ENCODE data around the gene MZT1. TPM values are rescaled to one million over a fixed set of nuclear protein-coding genes. Genes with fewer than 3 reads are reported as not detected.
A peak's percentile ranks its signal among the peaks of the same experiment; 100 is the strongest.

The MZT1 gene
- polyA plus RNA-seq, 6 donors from 2014 or later, result 5.6 to 12.4 (median 9.9) TPM

DNA sequence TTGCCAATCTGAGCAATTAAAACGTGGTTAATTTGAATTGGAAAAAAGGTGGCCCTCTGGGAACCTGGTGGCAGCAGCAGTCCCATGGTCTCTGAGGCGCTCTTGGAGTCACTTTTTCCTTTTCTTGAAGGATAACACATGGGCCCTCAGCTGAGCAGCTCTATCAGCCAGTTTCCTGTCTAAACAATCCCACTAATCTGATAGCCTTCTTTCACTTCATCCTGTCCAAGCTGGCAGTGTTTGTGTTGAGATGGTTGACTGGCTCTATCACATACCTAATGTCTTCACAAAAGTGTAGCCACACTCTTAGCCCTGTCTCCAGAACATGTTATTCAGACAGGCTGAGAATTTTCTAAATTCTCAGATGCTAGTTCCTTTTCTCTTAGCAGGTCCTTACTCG lies 10.7 kb downstream of the MZT1 start:
- no peaks in the 10 kb centered on the region for H3K27me3 Mint-ChIP-seq
- H3K4me1 Mint-ChIP-seq, result peaks cover 2 to 18% (median 11%) of the 10 kb centered on the region in 3 donors
- DNase-seq (no peak), ATAC-seq (ENCODE audit: low read depth in 2 of 2) (no peak)
- H3K4me3 Mint-ChIP-seq, result no peak overlapping the region
- no peak overlapping the region for H3K27ac Mint-ChIP-seq
- H3K9me3 Mint-ChIP-seq, result peaks cover 0 to 15% (median 13%) of the 10 kb centered on the region in 7 donors
- H3K36me3 Mint-ChIP-seq, result peaks cover 46 to 62% of the 10 kb centered on the region in 2 donors

DNA sequence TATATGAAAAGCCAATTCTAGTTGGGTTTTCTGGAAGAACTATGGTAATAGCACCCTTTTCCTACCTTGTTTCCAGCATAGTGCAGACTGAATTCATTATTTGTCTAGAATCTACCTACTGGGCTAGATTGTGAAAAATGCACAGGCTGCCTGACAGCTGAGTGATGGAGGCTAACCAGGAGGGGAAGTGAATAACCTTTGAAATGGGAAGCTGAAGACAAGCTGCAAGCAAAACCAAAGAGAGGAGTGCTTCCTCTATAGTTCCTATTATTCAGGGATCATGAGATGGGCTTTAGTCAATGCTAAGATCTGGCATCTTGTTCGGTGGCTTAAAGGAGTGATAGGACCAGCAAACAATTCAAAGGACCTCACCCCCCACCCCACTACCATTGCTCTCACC lies 26.9 kb downstream of the MZT1 start:
- ATAC-seq (ENCODE audit: low read depth in 2 of 2) (no peak), DNase-seq (no peak)
- Mint-ChIP-seq H3K27me3 (no peaks in the 10 kb centered on the region), H3K27ac (no peak overlapping the region), H3K4me1 (no peaks in the 10 kb centered on the region), H3K9me3 (peaks cover 0 to 9% (median 1%) of the 10 kb centered on the region in 7 donors), H3K4me3 (no peak overlapping the region), H3K36me3 (peaks cover under 1 to 2% of the 10 kb centered on the region in 2 donors)

DNA sequence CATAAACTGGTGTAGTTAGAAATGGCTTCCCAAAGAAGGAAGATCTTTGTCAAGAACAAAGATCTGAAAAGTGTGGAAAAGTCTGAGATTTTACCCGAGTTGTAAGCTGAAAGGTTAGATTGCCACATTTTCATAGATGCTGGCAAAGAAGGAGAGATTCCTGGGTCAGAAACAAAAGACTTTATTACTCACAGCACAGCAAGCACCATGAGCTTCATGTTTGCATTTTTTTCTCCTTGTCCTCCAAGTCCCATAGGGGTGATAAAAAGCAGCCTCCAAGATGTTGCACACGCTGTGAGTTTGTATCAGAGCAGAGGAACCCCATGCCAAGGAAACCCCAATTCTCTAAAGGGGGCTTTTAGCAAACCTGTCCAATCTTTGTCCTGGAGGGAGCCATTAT lies 29.3 kb downstream of the MZT1 start:
- Mint-ChIP-seq H3K9me3 (peaks cover 0 to 7% (median under 1%) of the 10 kb centered on the region in 7 donors), H3K27me3 (peaks cover 0 to 5% (median 0%) of the 10 kb centered on the region in 3 donors), H3K4me1 (no peaks in the 10 kb centered on the region), H3K4me3 (no peak overlapping the region), H3K27ac (no peak overlapping the region), H3K36me3 (no peaks in the 10 kb centered on the region)
- no peak for DNase-seq
- ATAC-seq (ENCODE audit: low read depth in 2 of 2), result no peak

DNA sequence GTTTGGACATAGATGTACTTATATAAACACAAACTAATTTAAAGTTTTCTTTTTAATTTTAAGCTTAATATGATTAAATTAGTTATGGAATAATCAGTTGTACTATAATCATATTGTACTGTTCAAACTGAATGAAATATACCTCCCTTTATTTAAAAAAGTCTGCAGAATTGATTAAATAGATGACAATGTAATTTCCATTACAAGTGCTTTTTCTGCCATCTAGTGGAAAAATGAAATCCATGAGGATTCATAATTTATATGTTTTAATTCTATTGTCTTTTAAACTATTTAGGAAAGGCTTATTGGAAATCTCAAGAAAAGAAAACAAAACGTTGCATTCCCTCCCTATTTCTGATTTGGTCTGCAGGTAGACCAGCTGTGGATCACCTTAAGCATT lies 30.9 kb downstream of the MZT1 start:
- peaks cover 0 to 5% (median 0%) of the 10 kb centered on the region in 3 donors for H3K27me3 Mint-ChIP-seq
- H3K9me3 Mint-ChIP-seq, result peaks cover 0 to 17% (median 2%) of the 10 kb centered on the region in 7 donors
- H3K27ac Mint-ChIP-seq, result no peak overlapping the region
- H3K36me3 Mint-ChIP-seq, result peaks cover under 1 to 6% of the 10 kb centered on the region in 2 donors
- no peak overlapping the region for H3K4me3 Mint-ChIP-seq
- ATAC-seq (ENCODE audit: low read depth in 2 of 2), result no peak
- DNase-seq, result no peak
- H3K4me1 Mint-ChIP-seq, result no peaks in the 10 kb centered on the region

DNA sequence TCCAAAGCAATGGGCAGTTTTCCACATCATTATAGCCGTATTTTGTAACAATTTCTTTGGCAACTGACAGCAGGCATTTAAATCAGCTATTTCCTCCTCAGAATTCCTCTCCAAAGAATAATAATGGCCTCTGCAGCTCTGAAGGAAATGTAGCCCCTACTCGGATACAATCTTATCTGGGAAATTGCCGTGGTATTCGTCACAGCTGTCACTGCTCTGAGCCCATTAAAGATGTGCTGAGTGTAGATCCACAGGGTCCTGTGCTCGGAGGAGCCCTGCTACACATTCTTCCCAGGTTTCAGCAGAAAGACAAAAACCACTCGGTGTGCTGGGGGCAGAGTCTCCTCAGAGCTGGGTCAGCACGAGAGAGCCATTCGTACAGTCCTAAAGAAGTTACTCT lies 33.1 kb downstream of the MZT1 start:
- peaks cover 0 to 26% (median 3%) of the 10 kb centered on the region in 7 donors for H3K9me3 Mint-ChIP-seq
- no peaks in the 10 kb centered on the region for H3K4me1 Mint-ChIP-seq
- ATAC-seq (ENCODE audit: low read depth in 2 of 2) (no peak), DNase-seq (no peak)
- H3K27me3 Mint-ChIP-seq, result peaks cover 5 to 11% (median 6%) of the 10 kb centered on the region in 3 donors
- no peak overlapping the region for H3K4me3 Mint-ChIP-seq
- no peak overlapping the region for H3K27ac Mint-ChIP-seq
- H3K36me3 Mint-ChIP-seq, result peaks cover 4 to 6% of the 10 kb centered on the region in 2 donors

DNA sequence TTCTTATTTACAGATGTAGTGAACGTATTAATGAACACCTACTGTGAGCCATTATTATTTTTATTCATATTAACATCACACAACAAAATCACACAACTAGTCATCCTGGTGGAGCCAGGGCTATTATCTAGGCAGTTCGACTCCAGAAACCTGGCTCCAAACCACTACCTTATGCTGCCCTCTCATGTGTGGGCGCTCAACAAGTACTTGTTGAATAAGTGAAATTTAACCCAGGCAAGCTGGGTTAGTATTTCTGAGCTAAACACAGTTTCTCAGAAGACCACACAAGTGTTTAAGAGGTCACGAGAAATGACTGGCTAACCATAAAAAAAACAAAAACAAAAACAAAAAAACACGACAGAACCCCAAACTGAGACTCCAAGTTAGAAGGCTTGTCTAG lies 33.6 kb downstream of the MZT1 start:
- H3K9me3 Mint-ChIP-seq, result peaks cover 0 to 26% (median 3%) of the 10 kb centered on the region in 7 donors
- H3K36me3 Mint-ChIP-seq, result peaks cover 5 to 6% of the 10 kb centered on the region in 2 donors
- DNase-seq (no peak), ATAC-seq (ENCODE audit: low read depth in 2 of 2) (no peak)
- no peak overlapping the region for H3K4me3 Mint-ChIP-seq
- no peaks in the 10 kb centered on the region for H3K4me1 Mint-ChIP-seq
- H3K27me3 Mint-ChIP-seq, result peaks cover 6 to 11% (median 7%) of the 10 kb centered on the region in 3 donors
- no peak overlapping the region for H3K27ac Mint-ChIP-seq

DNA sequence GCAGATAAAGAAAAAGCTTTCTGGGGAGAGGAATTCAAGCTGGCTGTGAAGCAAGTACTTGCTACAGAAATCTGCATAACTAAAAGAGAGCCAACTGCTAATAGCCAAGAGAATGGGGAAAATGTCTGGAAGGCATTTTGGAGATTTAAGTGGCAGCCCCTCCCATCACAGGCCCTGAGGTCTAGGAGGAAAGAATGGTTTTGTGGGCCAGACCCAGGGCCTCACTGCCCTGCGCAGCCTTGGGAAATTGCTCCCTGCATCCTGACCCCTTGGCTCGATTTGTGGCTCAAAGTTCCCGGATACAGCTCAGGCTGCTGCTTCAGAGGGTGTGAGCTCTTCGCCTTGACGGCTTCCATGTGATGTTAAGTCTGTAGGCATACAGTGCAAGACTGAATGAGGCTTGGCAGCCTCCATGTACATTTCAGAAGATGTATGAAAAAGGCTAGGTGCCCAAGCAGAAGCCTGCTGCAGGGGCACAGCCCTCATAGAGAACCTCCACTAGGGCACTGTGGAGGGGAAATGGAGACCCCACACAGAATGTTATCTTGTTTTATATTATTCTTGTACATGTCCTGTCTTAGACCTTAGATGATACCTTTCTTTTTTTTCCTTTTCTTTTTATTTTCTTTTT lies 34.4 kb downstream of the MZT1 start:
- no peak for ATAC-seq (ENCODE audit: low read depth in 2 of 2)

DNA sequence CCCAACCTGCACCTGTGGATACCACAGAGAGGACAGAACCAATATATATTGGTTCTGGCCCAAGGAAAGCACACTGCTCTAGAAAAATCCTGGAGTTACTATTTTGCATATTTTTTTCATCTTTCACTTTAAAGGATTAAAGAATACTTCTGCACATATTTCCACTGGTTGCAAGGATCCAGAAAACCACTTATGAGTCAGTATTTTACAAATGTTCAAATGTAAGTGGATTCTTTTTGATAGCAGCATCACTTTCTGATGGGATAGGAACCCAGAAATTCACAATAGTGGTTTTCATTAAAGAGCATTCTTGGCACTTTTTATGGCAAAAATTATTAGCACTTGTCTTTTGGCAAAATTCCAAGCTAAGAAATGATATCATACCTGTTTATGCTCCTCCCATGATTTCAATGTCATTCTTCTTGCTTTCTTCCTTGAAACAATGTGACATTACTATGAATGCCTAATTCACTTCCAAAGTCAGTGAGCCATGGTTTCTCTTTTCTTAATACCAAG lies 38.2 kb downstream of the MZT1 start:
- DNase-seq, result no peak
- H3K4me1 Mint-ChIP-seq, result no peaks in the 10 kb centered on the region
- H3K27me3 Mint-ChIP-seq, result peaks cover 6 to 16% (median 6%) of the 10 kb centered on the region in 3 donors
- no peak overlapping the region for H3K4me3 Mint-ChIP-seq
- ATAC-seq (ENCODE audit: low read depth in 2 of 2), result no peak
- H3K27ac Mint-ChIP-seq, result no peak overlapping the region
- peaks cover 0 to 26% (median 3%) of the 10 kb centered on the region in 7 donors for H3K9me3 Mint-ChIP-seq
- H3K36me3 Mint-ChIP-seq, result peaks cover 6 to 9% of the 10 kb centered on the region in 2 donors

More for the DNA sequence above, 34.4 kb downstream of the MZT1 start:
- Mint-ChIP-seq H3K4me1 (no peaks in the 10 kb centered on the region), H3K27ac (no peak overlapping the region), H3K27me3 (peaks cover 6 to 11% (median 11%) of the 10 kb centered on the region in 3 donors), H3K9me3 (peaks cover 0 to 26% (median 3%) of the 10 kb centered on the region in 7 donors), H3K4me3 (peak overlapping the region in 1 of 8 donors; percentile 6), H3K36me3 (peaks cover 6 to 9% of the 10 kb centered on the region in 2 donors)
- no peak for DNase-seq

DNA sequence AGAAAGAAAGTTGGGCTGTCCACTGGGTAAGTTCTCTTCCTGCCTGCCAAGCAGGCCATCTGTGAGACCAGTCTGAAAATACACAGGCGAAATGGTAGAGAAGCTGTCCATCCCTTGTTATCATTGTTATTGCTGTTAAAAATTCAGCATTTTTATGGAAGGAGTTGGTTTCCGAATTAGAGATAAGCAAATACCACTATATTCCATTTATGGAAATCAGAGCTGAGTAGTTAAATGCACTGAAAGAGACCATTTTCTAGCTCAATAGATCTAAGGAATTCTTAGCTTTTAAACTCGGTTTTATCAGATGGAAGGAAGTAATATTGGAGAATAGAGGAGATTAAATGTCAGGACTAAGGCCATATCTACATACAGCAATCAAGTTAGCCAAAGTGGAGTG lies 40.7 kb downstream of the MZT1 start:
- ATAC-seq (ENCODE audit: low read depth in 2 of 2), result no peak
- Mint-ChIP-seq H3K4me1 (no peaks in the 10 kb centered on the region), H3K9me3 (peaks cover 0 to 11% (median 2%) of the 10 kb centered on the region in 7 donors), H3K36me3 (peaks cover 0 to 9% of the 10 kb centered on the region in 2 donors), H3K4me3 (no peak overlapping the region), H3K27ac (no peak overlapping the region), H3K27me3 (peaks cover 16 to 28% (median 17%) of the 10 kb centered on the region in 3 donors)
- no peak for DNase-seq

DNA sequence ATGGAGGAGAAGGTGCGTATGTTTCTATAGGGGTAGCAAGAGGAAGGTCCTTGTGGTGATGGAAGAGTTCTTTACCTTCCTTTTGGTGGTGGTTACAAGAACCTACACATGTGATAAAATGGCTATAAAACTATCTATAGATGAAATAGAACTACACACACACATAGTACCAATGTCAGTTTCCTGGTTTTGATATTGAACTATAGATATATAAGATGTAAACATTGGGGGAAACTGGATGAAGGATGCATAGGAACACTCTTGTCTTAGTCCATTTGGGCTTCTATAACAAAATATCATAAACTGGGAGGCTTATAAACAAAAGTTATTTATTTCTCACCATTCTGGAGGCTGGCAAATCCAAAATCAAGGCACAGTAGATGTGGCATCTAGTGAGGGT lies 47.1 kb downstream of the MZT1 start:
- Mint-ChIP-seq H3K36me3 (no peaks in the 10 kb centered on the region), H3K4me1 (no peaks in the 10 kb centered on the region), H3K4me3 (no peak overlapping the region), H3K27ac (no peak overlapping the region), H3K27me3 (peaks cover 10 to 12% (median 10%) of the 10 kb centered on the region in 3 donors), H3K9me3 (peaks cover 0 to 6% (median 0%) of the 10 kb centered on the region in 7 donors)
- ATAC-seq (ENCODE audit: low read depth in 2 of 2) (no peak), DNase-seq (no peak)

DNA sequence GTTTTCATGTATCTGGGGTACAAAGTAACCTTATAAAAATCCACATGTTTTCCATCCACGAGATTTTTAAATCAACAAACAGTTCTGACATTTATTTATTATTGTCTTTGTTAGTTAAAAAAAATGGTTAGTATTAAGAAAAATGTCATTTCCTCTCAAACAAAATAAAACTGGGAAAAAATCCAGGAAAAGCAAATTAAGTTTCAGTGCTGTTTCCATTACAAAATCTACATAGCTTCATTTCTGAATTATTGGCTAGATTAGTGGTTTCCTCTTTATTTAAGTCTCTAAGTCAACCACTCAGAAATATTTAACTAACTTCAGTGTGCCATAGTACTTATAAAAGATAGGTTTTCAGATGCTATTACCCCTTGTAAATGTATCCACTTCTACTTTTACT lies 49.1 kb downstream of the MZT1 start:
- ATAC-seq (ENCODE audit: low read depth in 2 of 2) (no peak), DNase-seq (no peak)
- no peak overlapping the region for H3K27ac Mint-ChIP-seq
- H3K4me1 Mint-ChIP-seq, result no peaks in the 10 kb centered on the region
- H3K36me3 Mint-ChIP-seq, result no peaks in the 10 kb centered on the region
- H3K4me3 Mint-ChIP-seq, result no peak overlapping the region
- peaks cover 6 to 16% (median 14%) of the 10 kb centered on the region in 3 donors for H3K27me3 Mint-ChIP-seq
- peaks cover 0 to 6% (median 0%) of the 10 kb centered on the region in 7 donors for H3K9me3 Mint-ChIP-seq

DNA sequence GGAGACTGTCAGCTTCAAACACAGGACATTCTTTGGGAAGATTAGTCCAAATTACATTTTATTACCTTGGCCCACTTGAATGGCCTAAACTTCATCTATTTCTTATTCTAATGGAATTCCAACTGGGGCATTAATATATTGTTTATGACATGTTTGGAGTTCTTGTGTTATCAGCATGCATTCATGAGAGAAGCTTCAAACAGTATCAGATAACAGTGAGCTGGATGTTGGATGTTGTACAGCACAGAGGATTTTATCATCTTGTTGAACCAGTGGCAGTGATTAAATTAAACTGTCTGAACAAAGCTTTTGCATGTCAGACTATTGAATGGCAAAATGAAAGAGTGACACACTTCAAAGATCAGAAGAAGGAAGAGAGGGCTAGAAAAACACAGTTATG lies 50.0 kb downstream of the MZT1 start:
- ATAC-seq (ENCODE audit: low read depth in 2 of 2) (no peak), DNase-seq (no peak)
- no peaks in the 10 kb centered on the region for H3K4me1 Mint-ChIP-seq
- no peaks in the 10 kb centered on the region for H3K36me3 Mint-ChIP-seq
- H3K27me3 Mint-ChIP-seq, result peaks cover 0 to 12% (median 7%) of the 10 kb centered on the region in 3 donors
- H3K4me3 Mint-ChIP-seq, result no peak overlapping the region
- peaks cover 0 to 6% (median 0%) of the 10 kb centered on the region in 7 donors for H3K9me3 Mint-ChIP-seq
- no peak overlapping the region for H3K27ac Mint-ChIP-seq

DNA sequence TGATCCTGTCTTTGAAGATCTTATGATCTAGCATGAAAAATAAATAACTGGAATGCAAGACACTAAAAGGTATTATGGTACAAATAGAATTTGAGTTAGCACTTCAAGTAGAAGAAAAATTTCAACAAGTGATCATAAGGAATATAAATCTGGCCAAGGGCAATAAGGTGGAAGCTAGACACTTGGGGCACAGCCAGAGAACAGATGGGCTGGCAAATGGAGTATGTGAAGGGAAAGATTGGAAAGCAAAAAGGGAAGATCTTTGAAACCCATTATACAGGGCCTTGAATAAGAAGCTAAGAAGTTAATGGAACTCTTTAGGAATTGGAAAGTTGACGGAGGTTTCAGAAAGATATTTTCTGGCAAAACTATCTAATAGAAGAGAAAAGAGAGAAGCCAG lies 61.0 kb downstream of the MZT1 start:
- ATAC-seq (ENCODE audit: low read depth in 2 of 2) (no peak), DNase-seq (no peak)
- Mint-ChIP-seq H3K4me3 (no peak overlapping the region), H3K36me3 (no peaks in the 10 kb centered on the region), H3K27ac (no peak overlapping the region), H3K9me3 (peaks cover 0 to 3% (median 0%) of the 10 kb centered on the region in 7 donors), H3K4me1 (no peaks in the 10 kb centered on the region), H3K27me3 (peaks cover 0 to 6% (median 4%) of the 10 kb centered on the region in 3 donors)

DNA sequence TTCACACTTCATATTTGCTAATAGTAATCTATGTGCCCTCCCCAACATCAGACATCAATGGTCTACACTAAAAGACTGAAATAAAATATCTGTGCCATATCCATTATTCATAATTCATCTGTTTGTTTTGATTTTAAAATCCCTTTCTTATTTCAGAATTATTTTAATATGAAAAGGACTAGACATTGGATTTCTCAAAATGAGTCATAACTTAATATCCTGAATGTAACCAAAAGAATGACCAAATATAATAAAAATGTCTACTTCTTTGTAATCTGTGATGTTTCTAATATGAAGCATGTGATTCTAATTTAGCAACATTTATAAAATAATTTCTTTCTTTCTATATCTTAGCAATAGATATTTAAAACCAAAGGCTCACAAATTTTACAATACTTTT lies 64.9 kb downstream of the MZT1 start:
- no peak overlapping the region for H3K4me3 Mint-ChIP-seq
- H3K9me3 Mint-ChIP-seq, result peaks cover 0 to 3% (median 0%) of the 10 kb centered on the region in 7 donors
- no peaks in the 10 kb centered on the region for H3K4me1 Mint-ChIP-seq
- DNase-seq (no peak), ATAC-seq (ENCODE audit: low read depth in 2 of 2) (no peak)
- no peak overlapping the region for H3K27ac Mint-ChIP-seq
- H3K27me3 Mint-ChIP-seq, result peaks cover 0 to 17% (median 0%) of the 10 kb centered on the region in 3 donors
- no peaks in the 10 kb centered on the region for H3K36me3 Mint-ChIP-seq
